GM12891 (cell line): Measurements from ENCODE around the gene RGS16.
A peak's percentile ranks its signal among the peaks of the same experiment; 100 is the strongest.

Experiments used
- DNase-seq: peaks from one replicate; pipeline ENCODE4 v3.0.0; 2011; ENCODE audit warnings: low spot score; ENCODE audit not compliant: insufficient read length
- FAIRE-seq: peaks from 2 replicates; lab custom pipeline; 2011; peaks lifted over from hg19 to GRCh38; lab: Jason Lieb, UNC
- PAX5 ChIP-seq: IDR thresholded peaks from 2 replicates; pipeline ENCODE4 v1.6.1; 2011; ENCODE audit warnings: low read length, moderate library complexity, mild to moderate bottlenecking; ENCODE audit not compliant: insufficient read depth, severe bottlenecking
- POLR2A ChIP-seq: IDR thresholded peaks from 2 replicates; pipeline ENCODE4 v1.6.1; 2011; ENCODE audit warnings: low read depth, low read length, control low read depth
- POLR2AphosphoS5 ChIP-seq: IDR thresholded peaks from 2 replicates; pipeline ENCODE4 v1.6.1; 2011; ENCODE audit warnings: low read depth, low read length, control low read depth
- POU2F2 ChIP-seq: IDR thresholded peaks from 2 replicates; pipeline ENCODE4 v1.6.1; 2011; ENCODE audit warnings: low read depth, mild to moderate bottlenecking, control low read depth, low read length, moderate library complexity
- SPI1 ChIP-seq: IDR thresholded peaks from 2 replicates; pipeline ENCODE4 v1.6.1; 2011; ENCODE audit warnings: low read depth, low read length, control low read depth
- TAF1 ChIP-seq: IDR thresholded peaks from 2 replicates; pipeline ENCODE4 v1.6.1; 2011; ENCODE audit warnings: low read depth, low read length, control low read depth

The RGS16 gene

GRCh38 chr1:182608236-182608635 lies 4.0 kb upstream of the RGS16 start:
- TF ChIP-seq POLR2AphosphoS5 = no peak
- TF ChIP-seq TAF1 = no peak
- FAIRE-seq (peak; percentile 26), DNase-seq (no peak)

GRCh38 chr1:182607566-182607965 lies 3.4 kb upstream of the RGS16 start:
- no peak for FAIRE-seq
- DNase-seq = no peak

GRCh38 chr1:182603646-182604174 lies 479 bp downstream of the RGS16 start:
- DNase-seq (no peak), FAIRE-seq (peak; percentile 72)
- TF ChIP-seq PAX5 = no peak
- TF ChIP-seq POLR2AphosphoS5 = no peak

More at GRCh38 chr1:182607566-182607965, 3.4 kb upstream of the RGS16 start:
- TF ChIP-seq POLR2AphosphoS5 = no peak
- no peak for TF ChIP-seq SPI1
- no peak for TF ChIP-seq PAX5
- TF ChIP-seq POU2F2 = no peak
- TF ChIP-seq POLR2A = no peak
- no peak for TF ChIP-seq TAF1

GRCh38 chr1:182602935-182603645 lies 1.1 kb downstream of the RGS16 start:
- DNase-seq (no peak), FAIRE-seq (no peak)
- TF ChIP-seq POU2F2 (no peak), TAF1 (no peak), PAX5 (no peak), POLR2A (no peak), SPI1 (no peak), POLR2AphosphoS5 (no peak)

GRCh38 chr1:182601913-182602312 lies 2.3 kb downstream of the RGS16 start:
- FAIRE-seq = no peak
- DNase-seq = no peak
- TF ChIP-seq PAX5 (no peak), SPI1 (no peak), POLR2AphosphoS5 (no peak), POLR2A (no peak), TAF1 (no peak), POU2F2 (no peak)

GRCh38 chr1:182601416-182601786 lies 2.8 kb downstream of the RGS16 start:
- TF ChIP-seq PAX5 (no peak), POLR2AphosphoS5 (no peak), POU2F2 (no peak), SPI1 (no peak), POLR2A (no peak), TAF1 (no peak)
- DNase-seq (no peak), FAIRE-seq (peak; percentile 82)

- FAIRE-seq (no peak), DNase-seq (no peak)
- TF ChIP-seq SPI1 = no peak
- TF ChIP-seq TAF1 = no peak
- no peak for TF ChIP-seq PAX5
- TF ChIP-seq POU2F2 = no peak
- TF ChIP-seq POLR2AphosphoS5 = peak; percentile 9; the same call in 1 of the 2 replicates
- no peak for TF ChIP-seq POLR2A
These were observed 3.3 kb downstream of the RGS16 start for GRCh38 chr1:182600745-182601415.

- DNase-seq = no peak
- TF ChIP-seq SPI1 = no peak
- no peak for FAIRE-seq
These were observed 4.0 kb downstream of the RGS16 start for GRCh38 chr1:182600036-182600713.

GRCh38 chr1:182599339-182599738 lies 4.8 kb downstream of the RGS16 start:
- peak; percentile 4; the same call in 1 of the 2 replicates for TF ChIP-seq POLR2AphosphoS5
- no peak for TF ChIP-seq SPI1
- DNase-seq = no peak
- no peak for FAIRE-seq

GRCh38 chr1:182598296-182598695 lies 5.9 kb downstream of the RGS16 start:
- DNase-seq (no peak), FAIRE-seq (no peak)
- TF ChIP-seq TAF1 (no peak), SPI1 (peak; percentile 60), POLR2AphosphoS5 (no peak; the same call in 1 of the 2 replicates), POU2F2 (no peak), PAX5 (no peak), POLR2A (peak; percentile 23; the same call in 1 of the 2 replicates)

- TF ChIP-seq SPI1 = no peak
- no peak for TF ChIP-seq TAF1
- TF ChIP-seq PAX5 = no peak
- no peak for TF ChIP-seq POLR2AphosphoS5
- TF ChIP-seq POLR2A = no peak
- no peak for TF ChIP-seq POU2F2
- FAIRE-seq (no peak), DNase-seq (no peak)
These were observed 7.3 kb downstream of the RGS16 start for GRCh38 chr1:182596934-182597333.
